GM12872 (cell line): ENCODE results near the gene TGIF2.

Experiments used
- TF ChIP-seq, protein P1 (sequence below): IDR thresholded peaks from 3 replicates; pipeline ENCODE4 v1.5.1; 2011; ENCODE audit warnings: low read depth, mild to moderate bottlenecking, low read length, moderate library complexity; ENCODE audit not compliant: insufficient read depth

The TGIF2 gene

DNA sequence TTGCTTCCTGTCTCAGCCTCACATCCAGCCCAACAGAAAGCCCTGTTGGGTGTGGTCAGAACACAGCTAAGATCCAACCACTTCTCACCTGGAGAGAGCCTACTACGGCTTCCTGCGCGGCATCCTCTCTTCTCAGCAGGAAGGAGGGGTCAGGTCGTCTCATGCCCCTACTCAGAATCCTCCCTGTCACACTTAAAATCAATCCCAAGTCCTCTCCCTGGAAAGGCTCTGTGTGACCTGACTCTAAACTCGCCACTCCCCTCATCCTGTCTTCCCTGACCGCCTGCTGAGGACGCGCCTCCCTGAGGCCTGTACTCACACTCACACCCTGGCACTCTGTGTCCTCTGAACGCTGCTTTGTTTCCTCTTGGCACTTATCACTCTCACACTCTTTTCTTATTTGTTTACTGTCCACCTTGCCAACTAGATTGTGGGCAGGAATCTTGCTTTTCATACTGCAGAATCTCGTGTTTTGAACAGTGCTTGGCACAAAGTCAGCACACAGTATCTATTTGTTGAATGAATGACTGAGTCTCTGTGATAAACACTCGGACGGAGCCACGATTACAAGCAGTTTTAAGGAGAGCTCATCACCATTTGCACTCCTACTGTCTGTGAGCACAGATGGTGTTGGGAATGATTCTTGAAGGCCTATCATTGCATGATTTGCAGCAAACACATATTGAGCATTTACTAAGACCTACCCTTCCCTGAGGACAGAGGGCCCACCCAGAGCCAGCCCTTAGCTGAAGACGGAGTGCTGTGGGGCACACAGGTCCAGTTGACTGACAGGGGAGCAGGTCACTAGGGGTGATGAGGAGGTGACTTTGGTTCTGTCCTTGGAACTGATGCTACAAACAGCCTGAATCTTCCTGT is 50.9 kb downstream of the TGIF2 start:
- TF ChIP-seq, protein P1, sequence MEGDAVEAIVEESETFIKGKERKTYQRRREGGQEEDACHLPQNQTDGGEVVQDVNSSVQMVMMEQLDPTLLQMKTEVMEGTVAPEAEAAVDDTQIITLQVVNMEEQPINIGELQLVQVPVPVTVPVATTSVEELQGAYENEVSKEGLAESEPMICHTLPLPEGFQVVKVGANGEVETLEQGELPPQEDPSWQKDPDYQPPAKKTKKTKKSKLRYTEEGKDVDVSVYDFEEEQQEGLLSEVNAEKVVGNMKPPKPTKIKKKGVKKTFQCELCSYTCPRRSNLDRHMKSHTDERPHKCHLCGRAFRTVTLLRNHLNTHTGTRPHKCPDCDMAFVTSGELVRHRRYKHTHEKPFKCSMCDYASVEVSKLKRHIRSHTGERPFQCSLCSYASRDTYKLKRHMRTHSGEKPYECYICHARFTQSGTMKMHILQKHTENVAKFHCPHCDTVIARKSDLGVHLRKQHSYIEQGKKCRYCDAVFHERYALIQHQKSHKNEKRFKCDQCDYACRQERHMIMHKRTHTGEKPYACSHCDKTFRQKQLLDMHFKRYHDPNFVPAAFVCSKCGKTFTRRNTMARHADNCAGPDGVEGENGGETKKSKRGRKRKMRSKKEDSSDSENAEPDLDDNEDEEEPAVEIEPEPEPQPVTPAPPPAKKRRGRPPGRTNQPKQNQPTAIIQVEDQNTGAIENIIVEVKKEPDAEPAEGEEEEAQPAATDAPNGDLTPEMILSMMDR: no peak

DNA sequence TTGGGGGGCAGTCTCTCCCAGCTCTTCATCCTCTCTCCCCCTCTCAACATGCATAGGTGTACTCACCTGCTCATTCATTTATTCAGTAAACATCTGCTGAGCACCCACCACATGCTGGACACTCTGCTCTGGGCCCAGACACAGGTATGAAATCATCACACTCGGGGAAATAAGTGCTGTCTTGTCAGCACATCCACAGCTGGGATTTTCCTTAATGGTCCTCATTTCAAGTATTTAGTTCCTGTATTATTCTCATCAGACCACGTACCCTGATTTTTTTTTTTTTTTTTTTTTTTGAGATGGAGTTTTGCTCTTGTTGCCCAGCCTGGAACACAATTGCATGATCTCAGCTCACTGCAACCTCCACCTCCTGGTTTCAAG is 51.5 kb downstream of the TGIF2 start:
- TF ChIP-seq, protein P1: no peak

DNA sequence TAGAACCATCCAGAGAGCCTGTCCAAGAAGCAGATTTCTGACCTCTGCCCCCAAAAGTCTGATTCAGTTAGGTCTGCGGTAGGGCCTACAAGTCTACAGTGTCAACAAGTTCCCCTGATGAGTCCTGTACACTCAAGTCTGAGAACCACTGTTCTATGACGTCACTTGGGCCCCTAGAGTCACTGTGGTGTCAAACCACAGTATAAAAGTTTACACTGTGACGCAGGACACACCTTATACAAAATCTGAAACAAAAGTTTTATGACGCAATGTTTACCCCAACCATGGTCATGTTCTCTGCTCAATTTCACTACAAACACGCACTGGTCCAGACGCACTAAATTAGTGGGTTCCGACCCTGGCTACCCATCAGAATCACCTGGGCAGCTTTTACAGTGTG is 54.7 kb downstream of the TGIF2 start:
- TF ChIP-seq, protein P1: no peak

DNA sequence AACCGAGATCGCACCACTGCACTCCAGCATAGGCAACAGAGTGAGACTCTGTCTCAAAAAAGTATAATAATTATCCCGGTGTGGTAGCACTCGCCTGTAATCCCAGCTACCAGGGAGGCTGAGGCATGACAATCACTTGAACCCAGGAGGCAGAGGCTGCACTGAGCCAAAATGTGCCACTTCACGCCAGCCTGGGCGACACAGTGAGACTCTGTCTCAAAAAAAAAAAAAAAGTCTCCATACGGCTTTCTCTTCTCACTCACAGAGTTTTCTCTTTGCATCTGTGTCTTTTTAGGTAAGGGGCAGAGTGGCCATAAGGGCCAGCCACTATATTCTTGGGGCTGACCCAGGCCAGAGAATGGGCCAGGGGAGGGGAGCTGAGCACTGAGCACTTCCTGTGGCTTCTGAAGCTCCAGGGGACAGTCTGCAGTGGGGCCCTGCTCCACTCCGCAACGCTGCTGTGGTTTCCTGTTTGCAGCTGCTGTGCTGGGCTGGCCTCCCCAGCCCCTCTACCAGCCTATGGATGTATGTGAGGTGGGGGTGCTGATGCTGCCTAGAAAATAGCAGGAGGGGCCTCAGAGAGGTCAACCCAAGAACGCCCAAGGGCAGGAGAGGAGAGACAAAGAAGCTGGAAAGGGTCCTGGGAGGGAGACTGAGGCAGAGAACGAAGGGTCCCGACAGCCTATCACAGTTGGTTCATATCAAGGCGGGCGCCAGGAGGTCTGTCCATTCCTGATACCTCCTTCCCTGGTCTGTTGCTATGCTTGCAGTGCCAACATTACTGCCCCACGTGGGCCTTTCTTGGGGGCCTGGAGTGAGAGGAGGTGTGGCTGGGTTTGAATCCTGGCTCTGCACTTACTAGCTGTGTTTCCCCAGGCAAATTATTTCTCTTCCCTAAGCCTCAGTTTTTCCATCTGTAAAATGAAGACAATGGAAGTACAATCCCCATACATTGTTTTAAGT is 56.6 kb downstream of the TGIF2 start:
- TF ChIP-seq, protein P1: no peak

DNA sequence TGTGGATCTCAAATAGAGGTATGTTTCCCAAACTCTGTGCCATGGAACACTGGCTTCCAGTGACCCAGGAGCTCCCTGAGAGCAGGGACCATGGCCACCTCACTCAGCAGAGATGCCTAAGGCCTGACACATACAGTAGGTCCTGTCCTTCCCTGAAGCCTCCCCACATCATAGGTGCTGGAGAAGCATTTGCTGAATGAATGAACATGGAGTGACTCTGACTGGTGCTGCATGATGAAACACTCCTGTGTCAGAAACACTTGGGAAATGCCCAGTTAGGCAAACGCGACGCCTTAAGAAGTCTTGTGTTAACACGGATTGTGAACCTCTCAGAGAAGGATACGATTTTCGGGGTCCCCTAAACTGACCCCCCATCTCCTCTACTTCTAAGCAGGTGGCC is 58.2 kb downstream of the TGIF2 start:
- TF ChIP-seq, protein P1: no peak

DNA sequence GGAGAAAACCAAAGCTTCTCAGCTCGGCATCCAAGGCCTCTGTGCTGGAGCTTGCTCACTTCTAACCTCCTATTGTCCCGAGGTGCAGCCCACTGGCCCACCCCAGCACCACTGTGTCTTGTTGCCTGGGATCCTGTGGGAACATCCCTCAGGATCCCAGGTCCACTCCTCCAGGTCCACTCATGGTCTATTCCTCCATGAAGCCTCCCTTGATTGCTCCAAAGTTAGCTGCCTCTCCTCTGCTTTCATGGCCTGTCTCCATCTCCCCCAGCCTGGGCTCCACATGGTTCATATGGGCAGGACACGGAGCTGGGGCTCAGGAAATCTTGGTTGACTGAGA is 58.7 kb downstream of the TGIF2 start:
- TF ChIP-seq, protein P1: no peak

DNA sequence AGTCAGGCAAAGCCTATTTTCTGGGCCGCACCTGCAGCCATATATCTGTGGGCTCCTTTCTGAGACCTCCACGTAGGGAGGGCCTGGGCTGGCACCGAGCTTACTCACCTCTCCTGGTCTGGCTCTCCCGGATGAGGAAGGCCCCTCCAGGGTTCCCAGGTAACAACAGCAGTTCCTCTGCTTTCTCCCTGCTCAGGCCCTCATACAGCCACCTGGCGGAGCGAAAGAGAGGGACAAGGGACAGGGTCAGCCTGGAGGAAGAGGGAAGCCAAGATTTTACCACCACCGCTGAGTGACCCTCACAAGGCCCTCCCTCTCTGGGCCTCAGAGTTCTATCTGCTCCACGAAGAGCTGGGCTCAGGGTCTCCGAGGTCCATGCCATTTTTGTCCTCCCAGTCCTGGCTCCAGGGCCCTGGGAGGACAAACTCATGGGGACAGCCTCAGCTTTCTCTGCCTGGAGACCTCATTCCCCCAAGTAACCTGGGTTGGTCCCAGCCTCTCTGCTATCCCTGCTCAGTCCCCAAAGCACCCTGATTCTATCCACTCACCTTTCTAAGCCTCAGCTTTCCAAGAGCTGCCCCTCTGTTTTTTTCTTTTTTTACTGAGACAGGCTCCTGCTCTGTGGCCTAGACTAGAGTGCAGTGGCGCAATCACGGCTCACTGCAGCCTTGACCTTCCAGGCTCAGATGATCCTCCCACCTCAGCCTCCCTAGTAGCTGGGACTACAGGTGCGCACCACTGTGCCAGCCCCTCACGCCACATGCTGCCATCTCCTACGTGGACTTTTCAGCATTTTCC is 59.3 kb downstream of the TGIF2 start:
- TF ChIP-seq, protein P1: no peak
